Testis (tissue), 3 donors: Measurements from ENCODE around the gene HEMK1. TPM values are rescaled to one million over a fixed set of nuclear protein-coding genes. Genes with fewer than 3 reads are reported as not detected.

Experiments
- DNase-seq: peaks from one replicate; pipeline ENCODE4 v3.0.0-alpha.2; 2019
- H3K27ac ChIP-seq, 2 donors: fragments of 200-600 bp; sonication (generic); one replicate each; pipeline ENCODE4 v1.5.1; 2019
- H3K27me3 ChIP-seq: fragments of 200-600 bp; sonication (generic); one replicate; pipeline ENCODE4 v1.5.1; 2019
- H3K36me3 ChIP-seq: fragments of 200-600 bp; sonication (generic); one replicate; pipeline ENCODE4 v1.5.1; 2017; ENCODE audit warnings: low read depth; ENCODE audit errors: missing control alignments
- H3K4me1 ChIP-seq: fragments of 200-600 bp; sonication (generic); one replicate; pipeline ENCODE4 v1.5.1; 2019
- H3K4me3 ChIP-seq, 2 donors: fragments of 200-600 bp; sonication (generic); one replicate each; pipeline ENCODE4 v1.5.1; 2017 to 2019
- H3K9me3 ChIP-seq: fragments of 200-600 bp; sonication (generic); one replicate; pipeline ENCODE4 v1.5.1; 2017
- POLR2A ChIP-seq: fragments of 450-650 bp; IDR thresholded peaks from one replicate; pipeline ENCODE4 v1.6.1; 2017; ENCODE audit warnings: antibody characterized with exemption, mild to moderate bottlenecking, moderate library complexity
- WGBS, 2 donors: methylation state at CpG; one replicate each; pipeline ENCODE4 v1.1.5; 2018; 5-methylcytosine and 5-hydroxymethylcytosine counted together
- intact Hi-C: fragments of 100-400 bp; cut with DNase I; formaldehyde crosslinking; loops from one replicate; pipeline ENCODE4 v1.15.1; 2023; ENCODE audit warnings: low total_unique reads
- polyA plus RNA-seq: library from polyadenylated mRNA; stranded (reverse); fragments of 350-450 nt; fragmentation: Illumina TruSeq; extraction: RNeasy Lipid Tissue Mini Kit (QIAGEN cat#74804); gene quantifications from one replicate; pipeline ENCODE4 v1.2.3, GENCODE V29; 2014; ENCODE audit warnings: low read depth, low replicate concordance; ENCODE audit not compliant: insufficient read depth
- total RNA-seq, 2 donors: library from RNA; depleted of rRNA; stranded (reverse); fragments of >200 nt; gene quantifications; one replicate each; pipeline ENCODE4 v1.2.3, GENCODE V29; 2016
- TF ChIP-seq, protein P1 (sequence below), 3 experiments: fragments of 450-650 bp in 2 of 3; fragments of 200-600 bp in 1 of 3; sonication (generic) in 1 of 3; IDR thresholded peaks; one replicate each; pipeline ENCODE4 v1.5.1; 2016 to 2019; ENCODE audit warnings: antibody characterized with exemption in 3 of 3, mild to moderate bottlenecking in 2 of 3, moderate library complexity in 1 of 3

The HEMK1 gene
- total and polyA plus RNA-seq, 3 donors from 2014 or later = 12.8 to 25.7 (median 13.1) TPM

GRCh38 chr3:50600841-50601591 lies 31.7 kb downstream of the HEMK1 start:
- Histone ChIP-seq H3K36me3 (no peaks in the 10 kb centered on the region), H3K9me3 (no peaks in the 10 kb centered on the region), H3K27ac (peak overlapping the region; percentile 92 to 94), H3K27me3 (no peaks in the 10 kb centered on the region), H3K4me3 (no peak overlapping the region), H3K4me1 (peaks cover 62% of the 10 kb centered on the region)
- TF ChIP-seq, protein P1, sequence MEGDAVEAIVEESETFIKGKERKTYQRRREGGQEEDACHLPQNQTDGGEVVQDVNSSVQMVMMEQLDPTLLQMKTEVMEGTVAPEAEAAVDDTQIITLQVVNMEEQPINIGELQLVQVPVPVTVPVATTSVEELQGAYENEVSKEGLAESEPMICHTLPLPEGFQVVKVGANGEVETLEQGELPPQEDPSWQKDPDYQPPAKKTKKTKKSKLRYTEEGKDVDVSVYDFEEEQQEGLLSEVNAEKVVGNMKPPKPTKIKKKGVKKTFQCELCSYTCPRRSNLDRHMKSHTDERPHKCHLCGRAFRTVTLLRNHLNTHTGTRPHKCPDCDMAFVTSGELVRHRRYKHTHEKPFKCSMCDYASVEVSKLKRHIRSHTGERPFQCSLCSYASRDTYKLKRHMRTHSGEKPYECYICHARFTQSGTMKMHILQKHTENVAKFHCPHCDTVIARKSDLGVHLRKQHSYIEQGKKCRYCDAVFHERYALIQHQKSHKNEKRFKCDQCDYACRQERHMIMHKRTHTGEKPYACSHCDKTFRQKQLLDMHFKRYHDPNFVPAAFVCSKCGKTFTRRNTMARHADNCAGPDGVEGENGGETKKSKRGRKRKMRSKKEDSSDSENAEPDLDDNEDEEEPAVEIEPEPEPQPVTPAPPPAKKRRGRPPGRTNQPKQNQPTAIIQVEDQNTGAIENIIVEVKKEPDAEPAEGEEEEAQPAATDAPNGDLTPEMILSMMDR (IDR thresholded peaks at IDR 0.05) = no peak
- no peak for TF ChIP-seq POLR2A
- intact Hi-C loops = no loop called here
- DNase-seq = peak; percentile 95
- 20 to 21% methylated on average over 7 to 14 of the region's 14 CpGs for WGBS, 2 donors

DNA sequence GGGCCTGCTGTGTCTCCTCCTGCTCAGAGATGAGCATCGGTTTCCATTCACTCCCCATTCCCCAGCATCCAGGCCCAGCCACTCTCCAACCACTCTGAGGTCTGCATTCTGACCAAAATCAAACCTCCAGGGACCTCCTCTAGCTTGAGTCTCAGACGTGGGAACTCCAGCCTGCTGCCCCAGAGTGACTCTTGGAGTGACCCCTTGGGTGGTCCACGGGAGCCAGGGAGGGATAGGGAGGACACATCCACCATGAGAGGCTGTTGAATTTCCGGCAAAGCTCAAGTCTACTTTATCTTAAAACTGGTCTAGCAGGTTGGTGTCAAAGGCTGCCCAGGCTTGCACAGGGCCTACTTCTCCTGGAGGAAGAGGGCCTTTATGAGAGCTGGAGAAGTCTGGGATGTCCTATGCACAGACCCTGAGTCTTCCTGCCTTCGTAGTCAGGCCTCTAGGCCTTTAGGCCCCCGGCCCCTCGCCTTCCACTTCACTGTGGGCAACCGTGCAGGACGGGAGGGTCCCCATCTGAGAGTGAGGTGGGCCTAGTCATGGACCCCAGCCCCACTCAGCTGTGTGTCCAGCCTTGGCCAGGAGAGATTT lies 33.4 kb downstream of the HEMK1 start:
- WGBS, 2 donors = 69 to 77% methylated on average over 7 to 9 of the region's 9 CpGs
- TF ChIP-seq POLR2A = no peak
- TF ChIP-seq, protein P1 (IDR thresholded peaks at IDR 0.05) = no peak
- Histone ChIP-seq H3K36me3 (no peaks in the 10 kb centered on the region), H3K27me3 (no peaks in the 10 kb centered on the region), H3K4me3 (no peak overlapping the region), H3K4me1 (peaks cover 66% of the 10 kb centered on the region), H3K9me3 (no peaks in the 10 kb centered on the region), H3K27ac (peak overlapping the region; percentile 92 to 94)
- intact Hi-C loops = no loop called here
- no peak for DNase-seq

DNA sequence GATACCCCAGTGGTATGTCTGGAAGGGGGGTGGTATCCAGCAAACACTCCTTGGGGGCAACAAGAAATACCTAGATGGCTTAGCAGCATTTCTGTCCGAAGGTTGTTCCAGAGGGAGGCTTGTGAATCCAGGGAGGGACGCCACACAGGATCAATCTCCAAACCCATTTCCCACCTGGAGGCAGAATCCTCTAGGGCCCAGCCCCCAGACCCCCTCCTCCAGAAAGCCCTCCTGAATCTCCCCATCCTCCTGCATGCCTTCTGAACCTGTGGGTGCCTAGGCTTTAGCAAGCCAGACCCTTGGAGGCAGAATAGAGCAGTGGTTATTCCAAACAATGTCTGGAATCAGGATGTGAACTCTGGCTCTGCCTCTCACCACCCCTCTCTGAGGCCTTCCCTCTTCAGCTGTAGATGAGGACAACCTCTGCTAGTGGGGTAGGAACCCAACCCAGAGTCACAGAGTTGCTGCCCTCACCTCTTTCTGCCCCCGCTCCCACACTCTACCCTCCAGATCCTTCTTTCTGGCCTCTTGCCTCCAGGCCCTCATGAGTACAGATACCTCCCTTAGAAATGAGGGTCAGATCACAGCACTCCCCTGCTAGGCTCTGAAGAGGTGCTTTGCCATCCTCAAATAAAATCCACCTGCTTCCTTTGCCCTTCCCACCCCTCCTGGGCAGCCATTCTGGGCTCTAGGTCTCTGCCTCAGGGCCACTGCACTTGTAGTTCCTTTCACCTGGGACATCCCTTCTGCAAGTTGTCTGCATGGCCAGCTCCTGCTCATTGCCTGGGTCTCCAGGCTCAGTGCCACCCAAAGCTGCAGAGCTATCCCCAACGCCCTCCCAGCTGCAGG lies 34.2 kb downstream of the HEMK1 start:
- no peaks in the 10 kb centered on the region for H3K9me3 ChIP-seq
- H3K4me3 ChIP-seq = no peak overlapping the region
- H3K36me3 ChIP-seq = no peaks in the 10 kb centered on the region
- intact Hi-C loops = no loop called here
- H3K27ac ChIP-seq = no peak overlapping the region
- H3K4me1 ChIP-seq = peaks cover 66% of the 10 kb centered on the region
- DNase-seq = no peak
- WGBS, 2 donors = 71 to 80% methylated on average over 4 of the region's 4 CpGs
- H3K27me3 ChIP-seq = no peaks in the 10 kb centered on the region
- TF ChIP-seq, protein P1 (IDR thresholded peaks at IDR 0.05) = no peak
- TF ChIP-seq POLR2A = no peak

- peaks cover 65% of the 10 kb centered on the region for H3K4me1 ChIP-seq
- DNase-seq = no peak
- 70 to 75% methylated on average over 5 of the region's 5 CpGs for WGBS, 2 donors
- no peaks in the 10 kb centered on the region for H3K27me3 ChIP-seq
- TF ChIP-seq, protein P1 (IDR thresholded peaks at IDR 0.05) = no peak
- no peak for TF ChIP-seq POLR2A
- H3K9me3 ChIP-seq = no peaks in the 10 kb centered on the region
- H3K36me3 ChIP-seq = no peaks in the 10 kb centered on the region
- peak overlapping the region; percentile 53 to 65 for H3K27ac ChIP-seq
- H3K4me3 ChIP-seq = no peak overlapping the region
- intact Hi-C loops = no loop called here
Measured at GRCh38 chr3:50604110-50604621, 34.8 kb downstream of the HEMK1 start.
